Measurements from ENCODE around the gene KAZALD1. TPM values are rescaled to one million over a fixed set of nuclear protein-coding genes. Genes with fewer than 3 reads are reported as not detected.

KAZALD1 gene
- total RNA-seq, 3 donors from 2014 or later = 2.8 to 4.9 (median 4.5) TPM

GRCh38 chr10:101065481-101066145, 3.8 kb downstream of the KAZALD1 start:
- no peak for DNase-seq (ENCODE audit: low spot score in 2 of 2)
- Histone ChIP-seq H3K4me1 (peaks cover 7 to 11% of the 10 kb centered on the region in 2 donors), H3K4me3 (peak overlapping the region; percentile 40 to 77 (median 61)), H3K27me3 (no peaks in the 10 kb centered on the region), H3K9me3 (no peaks in the 10 kb centered on the region), H3K36me3 (no peaks in the 10 kb centered on the region), H3K27ac (peak overlapping the region; percentile 72 to 87)
- intact Hi-C loops (cut with DNase I; ENCODE audit: low total_unique reads) = no loop called here
- TF ChIP-seq POLR2AphosphoS5 (IDR thresholded peaks at IDR 0.05) (no peak), POLR2A (IDR thresholded peaks at IDR 0.05) (no peak)
- TF ChIP-seq, protein P1, sequence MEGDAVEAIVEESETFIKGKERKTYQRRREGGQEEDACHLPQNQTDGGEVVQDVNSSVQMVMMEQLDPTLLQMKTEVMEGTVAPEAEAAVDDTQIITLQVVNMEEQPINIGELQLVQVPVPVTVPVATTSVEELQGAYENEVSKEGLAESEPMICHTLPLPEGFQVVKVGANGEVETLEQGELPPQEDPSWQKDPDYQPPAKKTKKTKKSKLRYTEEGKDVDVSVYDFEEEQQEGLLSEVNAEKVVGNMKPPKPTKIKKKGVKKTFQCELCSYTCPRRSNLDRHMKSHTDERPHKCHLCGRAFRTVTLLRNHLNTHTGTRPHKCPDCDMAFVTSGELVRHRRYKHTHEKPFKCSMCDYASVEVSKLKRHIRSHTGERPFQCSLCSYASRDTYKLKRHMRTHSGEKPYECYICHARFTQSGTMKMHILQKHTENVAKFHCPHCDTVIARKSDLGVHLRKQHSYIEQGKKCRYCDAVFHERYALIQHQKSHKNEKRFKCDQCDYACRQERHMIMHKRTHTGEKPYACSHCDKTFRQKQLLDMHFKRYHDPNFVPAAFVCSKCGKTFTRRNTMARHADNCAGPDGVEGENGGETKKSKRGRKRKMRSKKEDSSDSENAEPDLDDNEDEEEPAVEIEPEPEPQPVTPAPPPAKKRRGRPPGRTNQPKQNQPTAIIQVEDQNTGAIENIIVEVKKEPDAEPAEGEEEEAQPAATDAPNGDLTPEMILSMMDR (IDR thresholded peaks at IDR 0.05) = no peak

DNA sequence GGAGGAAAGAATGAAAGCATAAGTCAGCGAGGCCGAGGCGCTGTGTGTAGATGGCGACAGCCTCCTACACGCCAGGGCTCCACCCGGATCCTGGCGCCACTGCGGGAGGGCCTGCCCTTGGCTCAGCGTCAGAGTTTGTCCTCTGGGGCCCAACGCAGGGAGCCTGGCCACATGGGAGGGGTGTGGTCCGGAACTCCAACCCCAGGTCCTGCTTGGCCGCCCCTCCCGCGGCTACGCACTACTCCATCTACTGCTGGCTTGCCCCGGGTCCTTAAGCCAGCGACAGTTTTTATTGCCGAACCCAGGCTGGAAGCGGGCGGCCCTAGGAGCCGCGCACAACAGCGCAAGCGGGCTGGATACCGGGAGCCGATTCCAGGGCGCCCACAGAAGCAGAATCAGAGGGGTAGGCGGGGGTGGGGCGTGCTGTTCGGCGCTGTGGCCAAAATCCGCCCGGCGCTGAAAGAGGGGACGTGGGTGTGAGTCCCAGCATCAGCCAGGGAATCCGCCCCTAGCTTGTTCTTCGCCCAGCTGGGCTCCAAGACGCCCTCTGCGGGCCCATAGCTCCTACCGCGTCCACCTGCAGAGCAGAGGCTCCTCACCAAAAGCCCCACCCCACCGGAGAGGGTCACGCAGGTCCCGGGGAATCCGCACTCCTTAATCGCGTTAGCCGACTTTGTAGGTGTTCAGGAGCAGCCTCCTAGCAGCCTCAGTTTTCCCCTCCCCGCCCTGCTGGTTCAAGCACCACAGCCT, 4.5 kb downstream of the KAZALD1 start:
- H3K4me3 ChIP-seq = peak overlapping the region; percentile 40 to 77 (median 61)
- no peaks in the 10 kb centered on the region for H3K9me3 ChIP-seq
- intact Hi-C loops (cut with DNase I; ENCODE audit: low total_unique reads) = no loop called here
- H3K27me3 ChIP-seq = no peaks in the 10 kb centered on the region
- peak overlapping the region; percentile 72 to 87 for H3K27ac ChIP-seq
- DNase-seq (ENCODE audit: low spot score in 2 of 2) = peak; percentile 40 to 76
- no peaks in the 10 kb centered on the region for H3K36me3 ChIP-seq
- peaks cover 7 to 11% of the 10 kb centered on the region in 2 donors for H3K4me1 ChIP-seq
- TF ChIP-seq POLR2A (IDR thresholded peaks at IDR 0.05) (no peak), POLR2AphosphoS5 (IDR thresholded peaks at IDR 0.05) (no peak)
- TF ChIP-seq, protein P1 (IDR thresholded peaks at IDR 0.05) = peak in 2 of 3 donors; percentile 36 to 40

DNA sequence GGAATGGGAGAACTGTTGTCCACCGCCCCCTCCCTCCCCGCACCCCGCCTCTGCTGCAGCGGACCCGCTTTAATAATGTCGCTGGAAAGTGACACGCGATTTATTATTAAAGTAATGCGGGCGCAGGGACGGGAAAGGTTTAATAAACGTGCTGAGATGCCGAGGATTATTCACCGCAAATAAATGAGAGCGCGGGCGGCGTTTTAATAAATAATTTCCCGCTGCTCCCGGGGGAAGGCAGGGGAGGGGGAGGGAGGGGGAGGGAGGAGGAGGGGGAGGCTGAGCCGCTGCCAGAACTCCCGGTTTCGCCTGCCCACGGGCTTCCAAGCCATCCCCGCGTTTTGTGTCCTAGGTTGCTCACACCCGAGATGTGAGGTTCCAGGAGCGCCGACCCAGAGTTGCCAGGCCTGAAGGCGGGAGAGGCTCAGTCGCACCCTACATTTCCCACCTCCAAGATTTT, 5.1 kb downstream of the KAZALD1 start:
- H3K36me3 ChIP-seq = no peaks in the 10 kb centered on the region
- intact Hi-C loops (cut with DNase I; ENCODE audit: low total_unique reads) = no loop called here
- no peak for DNase-seq (ENCODE audit: low spot score in 2 of 2)
- H3K4me1 ChIP-seq = peaks cover 7 to 8% of the 10 kb centered on the region in 2 donors
- peak overlapping the region; percentile 26 to 87 for H3K27ac ChIP-seq
- H3K9me3 ChIP-seq = no peaks in the 10 kb centered on the region
- H3K4me3 ChIP-seq = peak overlapping the region; percentile 40 to 77 (median 61)
- no peak for TF ChIP-seq POLR2AphosphoS5 (IDR thresholded peaks at IDR 0.05)
- TF ChIP-seq, protein P1 (IDR thresholded peaks at IDR 0.05) = no peak
- TF ChIP-seq POLR2A (IDR thresholded peaks at IDR 0.05) = no peak
- H3K27me3 ChIP-seq = peaks cover under 1 to 1% of the 10 kb centered on the region in 2 donors

GRCh38 chr10:101067356-101068083, 5.7 kb downstream of the KAZALD1 start:
- TF ChIP-seq POLR2AphosphoS5 (IDR thresholded peaks at IDR 0.05) (no peak), POLR2A (IDR thresholded peaks at IDR 0.05) (no peak)
- TF ChIP-seq, protein P1 (IDR thresholded peaks at IDR 0.05) = peak; percentile 64 to 88 (median 87)
- H3K27me3 ChIP-seq = peaks cover 3 to 5% of the 10 kb centered on the region in 2 donors
- DNase-seq (ENCODE audit: low spot score in 2 of 2) = peak; percentile 63 to 72
- intact Hi-C loops (cut with DNase I; ENCODE audit: low total_unique reads) = no loop called here
- no peaks in the 10 kb centered on the region for H3K9me3 ChIP-seq
- H3K4me3 ChIP-seq = peak overlapping the region; percentile 40 to 77 (median 61)
- H3K36me3 ChIP-seq = no peaks in the 10 kb centered on the region
- H3K27ac ChIP-seq = peak overlapping the region; percentile 26 to 87
- peaks cover 5 to 8% of the 10 kb centered on the region in 2 donors for H3K4me1 ChIP-seq
